A673 (cell line): ENCODE results near the gene FAM131B. TPM values are rescaled to one million over a fixed set of nuclear protein-coding genes. Genes with fewer than 3 reads are reported as not detected.

ENCODE experiments used
- BruUV-seq: library from RNA; stranded (reverse); fragments of 400-500 nt; replicated peaks from 2 replicates; lab custom pipeline; 2021; lab: Mats Ljungman, UMichigan
- CTCF ChIA-PET: fragments of 300-600 bp; sonication (Branson Sonifier 250); formaldehyde crosslinking; loops from one replicate; lab custom pipeline; 2022; ENCODE audit warnings: antibody characterized with exemption; lab: Charles Lee
- POLR2A ChIA-PET: fragments of 300-600 bp; sonication (Branson Sonifier 250); formaldehyde crosslinking; loops from one replicate; lab custom pipeline; 2022; ENCODE audit warnings: antibody characterized with exemption; ENCODE audit not compliant: low non-redundant PET; lab: Charles Lee
- DNase-seq: peaks from one replicate; pipeline ENCODE4 v3.0.0-alpha.2; 2015; ENCODE audit warnings: low spot score
- H3K27ac ChIP-seq: fragments of 200-600 bp; sonication (generic); 2 replicates; pipeline ENCODE4 v1.5.1; 2016; ENCODE audit warnings: mixed run types, low read depth, mild to moderate bottlenecking, mixed read lengths, antibody characterized with exemption, low read length; ENCODE audit not compliant: poor library complexity, severe bottlenecking
- H3K27me3 ChIP-seq: fragments of 200-600 bp; sonication (generic); replicated peaks from 2 replicates; pipeline ENCODE4 v1.6.1; 2017; ENCODE audit warnings: mixed run types, low read depth, mild to moderate bottlenecking, mixed read lengths, antibody characterized with exemption, low read length; ENCODE audit not compliant: insufficient read depth, poor library complexity
- H3K36me3 ChIP-seq: fragments of 200-600 bp; sonication (generic); 2 replicates; pipeline ENCODE4 v1.6.1; 2016; ENCODE audit warnings: mixed run types, mild to moderate bottlenecking, mixed read lengths, antibody characterized with exemption, low read length; ENCODE audit not compliant: insufficient read depth, poor library complexity, severe bottlenecking
- H3K4me1 ChIP-seq: fragments of 200-600 bp; sonication (generic); 2 replicates; pipeline ENCODE4 v1.6.1; 2017; ENCODE audit warnings: mixed run types, mild to moderate bottlenecking, mixed read lengths, antibody characterized with exemption, low read length; ENCODE audit not compliant: insufficient read depth, poor library complexity, severe bottlenecking
- H3K4me3 ChIP-seq: fragments of 200-600 bp; sonication (generic); 2 replicates; pipeline ENCODE4 v1.5.1; 2016; ENCODE audit warnings: low read depth, mixed run types, mild to moderate bottlenecking, mixed read lengths, low read length; ENCODE audit not compliant: poor library complexity, severe bottlenecking
- H3K9me3 ChIP-seq: fragments of 200-600 bp; sonication (generic); 2 replicates; pipeline ENCODE4 v1.6.1; 2016; ENCODE audit warnings: mixed run types, low read depth, mild to moderate bottlenecking, mixed read lengths, antibody characterized with exemption, low read length; ENCODE audit not compliant: poor library complexity, severe bottlenecking
- CTCF ChIP-seq: fragments of 300-800, 200-600 bp; sonication (generic); conservative IDR thresholded peaks from 2 replicates; pipeline ENCODE4 v1.5.1; 2017; ENCODE audit warnings: low read depth, mild to moderate bottlenecking, antibody characterized with exemption, low read length, moderate library complexity, mixed read lengths
- EZH2 ChIP-seq: fragments of 200-600 bp; sonication (generic); IDR thresholded peaks from 2 replicates; pipeline ENCODE4 v1.6.1; 2017; ENCODE audit warnings: borderline replicate concordance, low read depth, mild to moderate bottlenecking, mixed read lengths, antibody characterized with exemption, low read length; ENCODE audit not compliant: poor library complexity, severe bottlenecking
- intact Hi-C: fragments of 100-400 bp; cut with micrococcal nuclease; formaldehyde crosslinking; loops from one replicate; pipeline ENCODE4 v1.10.0; 2022; ENCODE audit not compliant: unreplicated experiment
- total RNA-seq: library from RNA; stranded (reverse); gene quantifications from 2 replicates; pipeline ENCODE4 v1.2.3, GENCODE V29; 2021

Gene FAM131B
- total RNA-seq, 1 experiment from 2014 or later, result 1.9 TPM

GRCh38 chr7:143380260-143380645, 17.7 kb upstream of the FAM131B start:
- no peak for TF ChIP-seq EZH2
- TF ChIP-seq CTCF, result peak; percentile 93

GRCh38 chr7:143379611-143380259, 17.2 kb upstream of the FAM131B start:
- DNase-seq, result no peak
- intact Hi-C loops, result loop anchor here (1.0 to 5.0 kb wide), 2 partner anchors 82 to 139 kb away; no protein-coding TSS in a partner anchor
- H3K27me3 ChIP-seq, result no peaks in the 10 kb centered on the region
- TF ChIP-seq CTCF, result no peak
- no peak for TF ChIP-seq EZH2
- H3K27ac ChIP-seq, result peak overlapping the region; percentile 97
- CTCF ChIA-PET, result interaction anchor here (0.5 to 1.2 kb wide), 11 partner anchors 7 to 1074 kb away, joined by 3 to 19 read pairs (median 5); partner anchors contain the start of genes FAM131B and GSTK1
- H3K9me3 ChIP-seq, result no peaks in the 10 kb centered on the region
- H3K36me3 ChIP-seq, result no peaks in the 10 kb centered on the region
- POLR2A ChIA-PET, result interaction anchor here (0.6 kb wide), 1 partner anchor 114 kb away, joined by 8 read pairs; no protein-coding TSS in a partner anchor
- peaks cover 35% of the 10 kb centered on the region for H3K4me1 ChIP-seq
- BruUV-seq, result TSS peak; percentile 72
- H3K4me3 ChIP-seq, result peak overlapping the region; percentile 65

More at GRCh38 chr7:143380260-143380645, 17.7 kb upstream of the FAM131B start:
- peaks cover 35% of the 10 kb centered on the region for H3K4me1 ChIP-seq
- ChIA-PET POLR2A (interaction anchor here (0.6 kb wide), 1 partner anchor 115 kb away, joined by 8 read pairs; no protein-coding TSS in a partner anchor), CTCF (interaction anchor here (0.6 to 1.2 kb wide), 10 partner anchors 8 to 1074 kb away, joined by 3 to 19 read pairs (median 5); partner anchors contain the start of genes FAM131B and GSTK1)
- DNase-seq, result peak; percentile 93
- intact Hi-C loops, result loop anchor here (1.0 kb wide), 1 partner anchor 140 kb away; no protein-coding TSS in a partner anchor
- H3K36me3 ChIP-seq, result no peaks in the 10 kb centered on the region
- H3K27me3 ChIP-seq, result no peaks in the 10 kb centered on the region
- BruUV-seq, result no TSS peak
- H3K27ac ChIP-seq, result peak overlapping the region; percentile 97
- no peaks in the 10 kb centered on the region for H3K9me3 ChIP-seq
- H3K4me3 ChIP-seq, result peak overlapping the region; percentile 65

GRCh38 chr7:143376396-143376795, 13.9 kb upstream of the FAM131B start:
- Histone ChIP-seq H3K4me3 (no peak overlapping the region), H3K36me3 (no peaks in the 10 kb centered on the region), H3K4me1 (peaks cover 30% of the 10 kb centered on the region), H3K27ac (no peak overlapping the region), H3K27me3 (no peaks in the 10 kb centered on the region), H3K9me3 (no peaks in the 10 kb centered on the region)
- TF ChIP-seq EZH2 (no peak), CTCF (no peak)
- CTCF ChIA-PET, result no interaction called here
- intact Hi-C loops, result loop anchor here (5.0 kb wide), 1 partner anchor 79 kb away; no protein-coding TSS in a partner anchor
- no TSS peak for BruUV-seq
- no peak for DNase-seq
- POLR2A ChIA-PET, result no interaction called here
